ENCODE data around the gene HNF1A. TPM values are rescaled to one million over a fixed set of nuclear protein-coding genes. Genes with fewer than 3 reads are reported as not detected.

HNF1A gene
- total and polyA plus RNA-seq, 2 of the 4 experiments (the other 2 are of a cell fraction) = under 0.01 TPM; not detected in 1

- Histone ChIP-seq H3K36me3 (ENCODE audit: control insufficient read depth, insufficient read depth, low read length) (peaks cover 2% of the 10 kb centered on the region; the same call in 1 of the 2 replicates), H2AK5ac (ENCODE audit: low read depth, low read length) (no peak overlapping the region), H3K27ac (ENCODE audit: insufficient read depth, low read length) (no peak overlapping the region), H3K9me1 (ENCODE audit: insufficient read depth, low read length) (no peaks in the 10 kb centered on the region), H2AFZ (replicated peaks; ENCODE audit: low read length, poor library complexity) (no peak overlapping the region), H3K56ac (ENCODE audit: extremely low read depth, insufficient read depth, low read length) (no peak overlapping the region), H3K4me2 (ENCODE audit: low read depth, low read length) (no peak overlapping the region), H3K4me1 (ENCODE audit: control insufficient read depth, insufficient read depth, low read length) (peaks cover 4% of the 10 kb centered on the region; the same call in 1 of the 2 replicates), H4K91ac (ENCODE audit: insufficient read depth, low read depth, low read length) (no peak overlapping the region), H2AK9ac (replicated peaks; ENCODE audit: low read depth, low read length, poor library complexity) (no peak overlapping the region), H3K4ac (ENCODE audit: low read depth, low read length) (no peak overlapping the region), H2BK5ac (ENCODE audit: low read depth, low read length, poor library complexity, severe bottlenecking) (no peak overlapping the region), H2BK120ac (ENCODE audit: low read depth, low read length) (no peak overlapping the region), H3K23ac (ENCODE audit: low read depth, low read length) (no peak overlapping the region), H3K9ac (ENCODE audit: low read depth, low read length) (no peak overlapping the region), H3K4me3 (ENCODE audit: insufficient read depth, low read depth, low read length) (no peak overlapping the region), H3K27me3 (ENCODE audit: control insufficient read depth, insufficient read depth, low read length) (peaks cover under 1% of the 10 kb centered on the region; the same call in 1 of the 2 replicates), H3K14ac (replicated peaks; ENCODE audit: low read depth, low read length) (no peak overlapping the region), H4K8ac (ENCODE audit: low read depth in 2 of 2, low read length in 2 of 2) (no peak overlapping the region), H4K20me1 (ENCODE audit: insufficient read depth, low read length) (no peaks in the 10 kb centered on the region), H3K79me1 (ENCODE audit: low read depth in 1 of 2, low read length in 2 of 2) (no peaks in the 10 kb centered on the region), H3K18ac (ENCODE audit: low read depth, low read length) (no peak overlapping the region), H2BK20ac (ENCODE audit: low read depth, low read length) (no peak overlapping the region), H4K5ac (ENCODE audit: low read depth, low read length) (no peak overlapping the region), H3K9me3 (ENCODE audit: control insufficient read depth, insufficient read depth, low read length) (no peaks in the 10 kb centered on the region), H2BK15ac (ENCODE audit: low read depth, low read length) (no peak overlapping the region)
- no TSS peak for BruUV-seq (replicated peaks)
- in situ Hi-C loops (cut with MboI; ENCODE audit: low sequenced_read_pairs) = no loop called here
- intact Hi-C loops (cut with micrococcal nuclease) = no loop called here
- no CpG with 5 or more reads among the region's 3 CpGs for WGBS, 2 experiments (ENCODE audit: extremely low coverage in 2 of 2, insufficient read length in 1 of 2)
- ATAC-seq (ENCODE audit: low read depth) = peak; percentile 51; the same call in 1 of the 2 replicates
- DNase-seq = peak; percentile 22
- TF ChIP-seq CTCF (conservative IDR thresholded peaks at IDR 0.05; ENCODE audit: low read depth, low read length) (no peak), MAFK (IDR thresholded peaks at IDR 0.05; ENCODE audit: low read depth, low read length) (no peak), USF2 (IDR thresholded peaks at IDR 0.05; ENCODE audit: low read depth, low read length) (no peak), BHLHE40 (IDR thresholded peaks at IDR 0.05; ENCODE audit: low read depth, low read length) (no peak), FOS (IDR thresholded peaks at IDR 0.05; ENCODE audit: low read depth, low read length) (no peak), POLR2A (IDR thresholded peaks at IDR 0.05; ENCODE audit: low read depth, low read length) (no peak), SMC3 (IDR thresholded peaks at IDR 0.05; ENCODE audit: low read depth, low read length) (no peak), MAZ (IDR thresholded peaks at IDR 0.05; ENCODE audit: borderline replicate concordance, low read depth, low read length) (no peak), MXI1 (IDR thresholded peaks at IDR 0.05; ENCODE audit: borderline replicate concordance, low read depth, low read length) (no peak), RAD21 (IDR thresholded peaks at IDR 0.05; ENCODE audit: low read length) (no peak)
- POLR2A ChIA-PET (ENCODE audit: unreplicated experiment) = no interaction called here
- CTCF ChIA-PET = no interaction called here
- dilution Hi-C loops (cut with HindIII; ENCODE audit: low sequenced_read_pairs, unreplicated experiment) = no loop called here
These were observed 20.1 kb downstream of the HNF1A start for GRCh38 chr12:120998435-120998834.

Measured in IMR-90 (cell line).